ENCODE results near the gene SLC22A17. TPM values are rescaled to one million over a fixed set of nuclear protein-coding genes. Genes with fewer than 3 reads are reported as not detected.
A peak's percentile ranks its signal among the peaks of the same experiment; 100 is the strongest.

The SLC22A17 gene
- polyA plus RNA-seq, 1 donor from 2014 or later = 182 TPM

GRCh38 chr14:23299211-23299957, 53.3 kb downstream of the SLC22A17 start:
- Histone ChIP-seq H3K4me2 (ENCODE audit: low read length) (peak overlapping the region; percentile 100), H3K9ac (ENCODE audit: low read length) (peak overlapping the region; percentile 96), H3K27me3 (ENCODE audit: insufficient read depth, low read depth, low read length) (no peaks in the 10 kb centered on the region)

GRCh38 chr14:23297611-23298277, 54.9 kb downstream of the SLC22A17 start:
- no peak overlapping the region for H2AFZ ChIP-seq (ENCODE audit: low read depth, low read length)

More at GRCh38 chr14:23299211-23299957, 53.3 kb downstream of the SLC22A17 start:
- Histone ChIP-seq H3K79me2 (replicated peaks; ENCODE audit: insufficient read depth, low read length) (peaks cover 5% of the 10 kb centered on the region), H2AFZ (ENCODE audit: low read depth, low read length) (no peak overlapping the region), H3K4me3 (ENCODE audit: low read length) (peak overlapping the region; percentile 96), H3K36me3 (ENCODE audit: insufficient read depth, low read length) (no peaks in the 10 kb centered on the region), H3K9me3 (ENCODE audit: low read length) (no peaks in the 10 kb centered on the region), H3K27ac (ENCODE audit: low read length) (peak overlapping the region; percentile 99), H3K9me2 (ENCODE audit: insufficient read depth, low read length) (no peaks in the 10 kb centered on the region), H4K20me1 (ENCODE audit: insufficient read depth) (no peaks in the 10 kb centered on the region), H3F3A (ENCODE audit: insufficient read depth, low read length, poor library complexity, severe bottlenecking) (peaks cover 13% of the 10 kb centered on the region)
- TF ChIP-seq EZH2 (IDR thresholded peaks at IDR 0.05; ENCODE audit: borderline replicate concordance, insufficient read depth, low read length, poor library complexity, severe bottlenecking) (no peak), SMC3 (conservative IDR thresholded peaks at IDR 0.05; ENCODE audit: poor library complexity) (peak; percentile 74), POLR2AphosphoS5 (IDR thresholded peaks at IDR 0.05) (no peak), CTCF (IDR thresholded peaks at IDR 0.05; ENCODE audit: poor library complexity, severe bottlenecking) (peak; percentile 72), RAD21 (conservative IDR thresholded peaks at IDR 0.05) (peak; percentile 73)

More at GRCh38 chr14:23297611-23298277, 54.9 kb downstream of the SLC22A17 start:
- no peak overlapping the region for H3K4me2 ChIP-seq (ENCODE audit: low read length)
- peaks cover 8% of the 10 kb centered on the region for H3F3A ChIP-seq (ENCODE audit: insufficient read depth, low read length, poor library complexity, severe bottlenecking)
- H3K79me2 ChIP-seq (replicated peaks; ENCODE audit: insufficient read depth, low read length) = peaks cover 5% of the 10 kb centered on the region
- H3K9me3 ChIP-seq (ENCODE audit: low read length) = no peaks in the 10 kb centered on the region
- no peaks in the 10 kb centered on the region for H3K36me3 ChIP-seq (ENCODE audit: insufficient read depth, low read length)
- H4K20me1 ChIP-seq (ENCODE audit: insufficient read depth) = no peaks in the 10 kb centered on the region
- no peaks in the 10 kb centered on the region for H3K9me2 ChIP-seq (ENCODE audit: insufficient read depth, low read length)
- no peak overlapping the region for H3K9ac ChIP-seq (ENCODE audit: low read length)
- no peaks in the 10 kb centered on the region for H3K27me3 ChIP-seq (ENCODE audit: insufficient read depth, low read depth, low read length)
- no peak for TF ChIP-seq POLR2AphosphoS5 (IDR thresholded peaks at IDR 0.05)
- no peak for TF ChIP-seq REST (IDR thresholded peaks at IDR 0.05; ENCODE audit: borderline replicate concordance)
- TF ChIP-seq CTCF (IDR thresholded peaks at IDR 0.05; ENCODE audit: poor library complexity, severe bottlenecking) = no peak
- no peak for TF ChIP-seq MXI1 (conservative IDR thresholded peaks at IDR 0.05; ENCODE audit: poor library complexity, severe bottlenecking)
- no peak for TF ChIP-seq RAD21 (conservative IDR thresholded peaks at IDR 0.05)
- no peak for TF ChIP-seq SMC3 (conservative IDR thresholded peaks at IDR 0.05; ENCODE audit: poor library complexity)
- H3K4me3 ChIP-seq (ENCODE audit: low read length) = no peak overlapping the region
- H3K27ac ChIP-seq (ENCODE audit: low read length) = no peak overlapping the region
